ENCODE results near the gene TMOD3. TPM values are rescaled to one million over a fixed set of nuclear protein-coding genes. Genes with fewer than 3 reads are reported as not detected.

The TMOD3 gene
- total RNA-seq, 4 donors from 2014 or later: 31.2 to 37.4 (median 36.7) TPM

DNA sequence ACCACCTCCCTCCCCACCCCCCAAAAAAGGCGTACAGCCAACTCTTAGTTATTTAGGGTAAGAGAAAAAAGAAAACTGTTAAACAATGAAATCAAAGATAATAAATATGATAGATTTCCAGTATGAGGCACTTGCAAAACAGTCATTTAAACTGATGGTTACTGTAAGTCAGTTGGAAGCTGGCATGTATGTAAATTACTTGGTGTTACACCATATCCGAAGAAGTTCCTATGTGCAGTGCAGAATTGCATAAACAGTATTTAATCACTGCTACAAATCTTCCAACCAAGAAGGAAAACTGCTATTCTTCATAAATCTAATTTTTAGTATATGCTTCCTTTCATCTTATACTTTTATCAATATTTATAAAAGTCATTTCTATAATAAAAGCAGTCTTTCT, 80.1 kb downstream of the TMOD3 start:
- no peak overlapping the region for H3K4me3 ChIP-seq
- no peaks in the 10 kb centered on the region for H3K9me3 ChIP-seq
- no peak for TF ChIP-seq POLR2A (IDR thresholded peaks at IDR 0.05)
- no peak for TF ChIP-seq EP300 (IDR thresholded peaks at IDR 0.05)
- no peak for TF ChIP-seq POLR2AphosphoS5 (IDR thresholded peaks at IDR 0.05)
- TF ChIP-seq, protein P1, sequence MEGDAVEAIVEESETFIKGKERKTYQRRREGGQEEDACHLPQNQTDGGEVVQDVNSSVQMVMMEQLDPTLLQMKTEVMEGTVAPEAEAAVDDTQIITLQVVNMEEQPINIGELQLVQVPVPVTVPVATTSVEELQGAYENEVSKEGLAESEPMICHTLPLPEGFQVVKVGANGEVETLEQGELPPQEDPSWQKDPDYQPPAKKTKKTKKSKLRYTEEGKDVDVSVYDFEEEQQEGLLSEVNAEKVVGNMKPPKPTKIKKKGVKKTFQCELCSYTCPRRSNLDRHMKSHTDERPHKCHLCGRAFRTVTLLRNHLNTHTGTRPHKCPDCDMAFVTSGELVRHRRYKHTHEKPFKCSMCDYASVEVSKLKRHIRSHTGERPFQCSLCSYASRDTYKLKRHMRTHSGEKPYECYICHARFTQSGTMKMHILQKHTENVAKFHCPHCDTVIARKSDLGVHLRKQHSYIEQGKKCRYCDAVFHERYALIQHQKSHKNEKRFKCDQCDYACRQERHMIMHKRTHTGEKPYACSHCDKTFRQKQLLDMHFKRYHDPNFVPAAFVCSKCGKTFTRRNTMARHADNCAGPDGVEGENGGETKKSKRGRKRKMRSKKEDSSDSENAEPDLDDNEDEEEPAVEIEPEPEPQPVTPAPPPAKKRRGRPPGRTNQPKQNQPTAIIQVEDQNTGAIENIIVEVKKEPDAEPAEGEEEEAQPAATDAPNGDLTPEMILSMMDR (IDR thresholded peaks at IDR 0.05): no peak
- H3K36me3 ChIP-seq: peaks cover 46% of the 10 kb centered on the region
- no peaks in the 10 kb centered on the region for H3K27me3 ChIP-seq
- H3K4me1 ChIP-seq: no peaks in the 10 kb centered on the region
- WGBS: 88% methylated on average over 2 of the region's 2 CpGs
- no peak overlapping the region for H3K27ac ChIP-seq
- no peak for DNase-seq (ENCODE audit: low spot score in 2 of 2)

DNA sequence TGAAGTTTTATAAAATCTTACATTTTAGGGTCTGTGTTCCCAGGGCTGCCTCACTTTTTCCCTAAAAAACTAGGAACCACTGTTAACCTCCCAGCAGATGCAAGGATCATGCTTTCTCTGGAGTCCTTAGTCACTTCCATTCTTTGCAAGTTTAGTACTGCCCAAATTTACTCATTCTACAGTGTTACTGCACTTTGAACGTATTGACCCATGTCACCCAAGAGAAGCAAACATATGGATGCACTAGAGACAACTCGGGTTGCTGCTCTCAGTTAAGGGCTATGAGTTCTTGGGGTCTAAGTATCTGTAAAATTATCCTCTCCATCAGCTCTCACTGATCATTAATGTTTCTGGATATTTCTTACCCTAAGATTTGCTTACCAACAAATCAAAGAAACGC, 83.1 kb downstream of the TMOD3 start:
- no peak for TF ChIP-seq EP300 (IDR thresholded peaks at IDR 0.05)
- TF ChIP-seq POLR2A (IDR thresholded peaks at IDR 0.05): no peak
- no peak for TF ChIP-seq POLR2AphosphoS5 (IDR thresholded peaks at IDR 0.05)
- TF ChIP-seq, protein P1 (IDR thresholded peaks at IDR 0.05): no peak
- no peaks in the 10 kb centered on the region for H3K27me3 ChIP-seq
- no peak overlapping the region for H3K27ac ChIP-seq
- H3K9me3 ChIP-seq: no peaks in the 10 kb centered on the region
- WGBS: 97% methylated on average over 3 of the region's 3 CpGs
- peaks cover 51% of the 10 kb centered on the region for H3K36me3 ChIP-seq
- H3K4me1 ChIP-seq: no peaks in the 10 kb centered on the region
- no peak overlapping the region for H3K4me3 ChIP-seq
- DNase-seq (ENCODE audit: low spot score in 2 of 2): no peak

DNA sequence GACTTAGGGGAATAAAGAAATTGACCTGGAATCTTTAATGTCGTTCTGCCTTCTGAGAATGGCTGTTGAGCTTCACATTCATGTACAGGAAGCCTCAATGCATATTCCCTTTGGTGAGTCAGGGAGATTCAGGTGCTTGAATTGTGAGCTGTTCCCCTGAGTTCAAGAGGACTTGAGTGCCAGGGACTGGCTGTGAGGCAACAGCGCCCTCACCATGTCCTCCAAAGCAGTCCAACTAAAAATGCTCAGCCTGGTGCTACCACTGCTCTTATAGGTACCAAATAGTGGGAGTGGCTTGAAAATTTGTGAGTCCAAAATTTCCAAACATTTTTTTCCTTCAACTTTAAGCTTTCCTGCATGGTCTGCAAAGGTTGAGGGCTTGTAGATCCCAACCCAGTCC, 88.0 kb downstream of the TMOD3 start:
- no peaks in the 10 kb centered on the region for H3K27me3 ChIP-seq
- H3K27ac ChIP-seq: no peak overlapping the region
- H3K4me3 ChIP-seq: no peak overlapping the region
- WGBS: 79% methylated on average over 2 of the region's 2 CpGs
- no peak for TF ChIP-seq POLR2A (IDR thresholded peaks at IDR 0.05)
- no peak for TF ChIP-seq POLR2AphosphoS5 (IDR thresholded peaks at IDR 0.05)
- no peak for TF ChIP-seq EP300 (IDR thresholded peaks at IDR 0.05)
- TF ChIP-seq, protein P1 (IDR thresholded peaks at IDR 0.05): no peak
- no peaks in the 10 kb centered on the region for H3K4me1 ChIP-seq
- H3K36me3 ChIP-seq: peaks cover 40% of the 10 kb centered on the region
- no peak for DNase-seq (ENCODE audit: low spot score in 2 of 2)
- no peaks in the 10 kb centered on the region for H3K9me3 ChIP-seq

DNA sequence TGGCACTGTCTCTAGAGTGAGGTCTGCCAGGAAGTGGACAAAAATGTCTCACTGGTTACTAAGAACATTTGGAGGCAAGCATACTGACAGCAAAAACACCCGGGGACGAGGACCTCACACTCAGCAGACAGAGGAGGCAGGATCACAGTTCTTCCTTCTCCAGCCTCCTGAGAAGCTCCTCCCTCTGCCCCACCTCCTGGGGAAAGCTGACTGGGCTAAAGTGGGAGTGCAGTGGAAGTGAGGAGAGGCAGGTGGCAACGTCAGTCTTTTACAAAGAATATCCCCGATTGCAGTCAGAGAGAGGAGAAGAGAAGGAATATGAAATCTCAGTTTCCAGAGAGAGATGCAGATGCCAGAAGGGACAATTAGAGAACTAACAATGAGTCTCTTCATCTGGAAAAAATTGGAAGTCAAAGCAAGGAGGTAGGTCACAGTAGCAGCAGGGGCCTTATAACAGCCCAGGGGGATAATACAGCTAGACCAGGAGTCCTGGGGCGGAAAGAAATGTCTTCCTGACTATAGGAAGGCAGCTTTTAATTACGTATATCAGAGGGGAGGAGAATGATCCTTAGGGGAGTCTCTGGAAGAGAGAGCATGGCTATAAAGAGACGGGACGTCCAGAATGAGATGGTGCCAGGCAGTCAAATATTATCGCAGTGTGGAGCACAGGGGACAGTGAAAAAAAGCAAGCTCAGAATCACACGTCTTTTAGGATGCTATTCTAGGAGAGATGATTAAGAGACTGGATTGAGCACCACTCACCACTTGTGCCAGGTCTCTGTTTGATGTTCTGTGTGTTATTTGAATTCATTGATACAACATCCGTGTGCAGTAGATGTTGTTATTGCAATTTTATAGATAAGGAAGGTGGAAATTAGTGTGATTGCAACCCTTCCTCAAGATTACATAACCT, 95.0 kb downstream of the TMOD3 start:
- WGBS: 83% methylated on average over 11 of the region's 11 CpGs
- no peaks in the 10 kb centered on the region for H3K9me3 ChIP-seq
- H3K4me3 ChIP-seq: no peak overlapping the region
- H3K27me3 ChIP-seq: no peaks in the 10 kb centered on the region
- peaks cover 45% of the 10 kb centered on the region for H3K36me3 ChIP-seq
- no peak for DNase-seq (ENCODE audit: low spot score in 2 of 2)
- no peak for TF ChIP-seq EP300 (IDR thresholded peaks at IDR 0.05)
- TF ChIP-seq POLR2A (IDR thresholded peaks at IDR 0.05): no peak
- no peak for TF ChIP-seq POLR2AphosphoS5 (IDR thresholded peaks at IDR 0.05)
- TF ChIP-seq, protein P1 (IDR thresholded peaks at IDR 0.05): no peak
- H3K4me1 ChIP-seq: no peaks in the 10 kb centered on the region
- H3K27ac ChIP-seq: no peak overlapping the region

DNA sequence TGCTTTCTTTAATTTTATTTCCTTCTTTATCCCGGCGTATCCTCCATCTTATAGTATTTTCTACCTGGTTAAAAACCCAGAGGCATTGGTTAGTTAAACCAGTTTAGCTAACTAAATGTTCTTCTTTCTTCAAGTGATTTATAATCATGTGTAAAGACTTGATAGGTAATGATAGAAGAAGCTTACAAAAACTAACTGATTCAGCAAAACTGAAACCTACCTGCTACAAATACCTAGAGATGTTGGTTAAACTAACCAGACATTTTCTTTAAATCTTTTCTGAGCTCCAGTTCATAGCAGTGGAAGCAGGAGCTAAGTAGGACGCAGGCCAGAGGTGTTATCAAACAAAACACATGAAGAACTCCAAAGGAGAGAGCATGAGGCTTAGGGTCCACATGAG, 97.4 kb downstream of the TMOD3 start:
- Histone ChIP-seq H3K36me3 (peaks cover 48% of the 10 kb centered on the region), H3K4me1 (no peaks in the 10 kb centered on the region), H3K9me3 (no peaks in the 10 kb centered on the region), H3K27me3 (no peaks in the 10 kb centered on the region), H3K4me3 (no peak overlapping the region), H3K27ac (no peak overlapping the region)
- 96% methylated on average over 3 of the region's 3 CpGs for WGBS
- TF ChIP-seq POLR2AphosphoS5 (IDR thresholded peaks at IDR 0.05) (no peak), EP300 (IDR thresholded peaks at IDR 0.05) (no peak)
- no peak for DNase-seq (ENCODE audit: low spot score in 2 of 2)
